IMR-90 (cell line): Measurements from ENCODE around the gene ILRUN.

Source experiments
- POLR2A ChIP-seq: IDR thresholded peaks from 2 replicates; pipeline ENCODE4 v1.6.1; 2012; ENCODE audit warnings: mild to moderate bottlenecking, low read depth, low read length
- RFX5 ChIP-seq: IDR thresholded peaks from 2 replicates; pipeline ENCODE4 v1.8.0; 2012; ENCODE audit warnings: low read depth, mild to moderate bottlenecking, low read length, moderate library complexity
- TF ChIP-seq, protein P1 (sequence below): fragments of 150-350 bp; IDR thresholded peaks from 2 replicates; pipeline ENCODE4 v1.6.1; 2017; ENCODE audit warnings: mild to moderate bottlenecking, antibody characterized with exemption, low read length, low read depth

DNA sequence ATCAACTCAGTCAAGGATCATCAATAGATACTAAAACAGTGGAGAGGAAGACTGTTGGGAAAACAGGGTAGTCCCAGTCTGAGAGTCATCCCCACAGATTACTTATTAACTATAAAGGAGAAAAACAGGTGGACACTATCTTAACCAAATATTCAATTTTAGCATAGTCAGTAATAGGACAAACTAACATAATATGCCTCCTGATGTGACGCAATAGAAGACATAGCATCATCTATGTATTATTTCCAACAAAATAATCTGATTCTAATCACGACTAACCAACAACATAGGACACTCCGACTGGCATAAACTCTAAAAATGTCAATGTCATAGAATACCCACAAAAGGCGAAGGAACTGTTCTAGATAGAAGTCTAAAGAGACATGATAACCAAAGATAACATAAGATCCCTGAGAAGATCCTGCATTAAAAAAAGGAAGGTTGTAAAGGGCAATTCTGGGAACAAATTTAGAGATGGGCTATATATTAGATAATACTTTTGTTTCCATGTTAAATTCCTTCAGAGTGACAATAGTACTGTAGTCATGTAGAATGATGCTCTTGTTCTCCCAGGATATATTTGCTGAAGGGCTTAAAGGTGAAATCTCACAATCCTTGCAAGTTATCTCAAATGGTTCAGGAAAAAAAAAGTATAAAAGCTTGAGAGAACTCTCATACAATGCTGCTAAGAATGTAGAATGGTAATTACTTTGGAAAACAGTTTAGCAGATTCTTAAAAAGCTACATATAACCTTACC is 28.9 kb downstream of the ILRUN start:
- TF ChIP-seq, protein P1, sequence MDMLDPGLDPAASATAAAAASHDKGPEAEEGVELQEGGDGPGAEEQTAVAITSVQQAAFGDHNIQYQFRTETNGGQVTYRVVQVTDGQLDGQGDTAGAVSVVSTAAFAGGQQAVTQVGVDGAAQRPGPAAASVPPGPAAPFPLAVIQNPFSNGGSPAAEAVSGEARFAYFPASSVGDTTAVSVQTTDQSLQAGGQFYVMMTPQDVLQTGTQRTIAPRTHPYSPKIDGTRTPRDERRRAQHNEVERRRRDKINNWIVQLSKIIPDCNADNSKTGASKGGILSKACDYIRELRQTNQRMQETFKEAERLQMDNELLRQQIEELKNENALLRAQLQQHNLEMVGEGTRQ, result no peak
- TF ChIP-seq POLR2A, result no peak
- TF ChIP-seq RFX5, result no peak
